Ascending aorta (tissue), 2 donors: ENCODE results near the gene CIDEC. TPM values are rescaled to one million over a fixed set of nuclear protein-coding genes. Genes with fewer than 3 reads are reported as not detected.
"Not testable (repeated sequence)": the region's sequence is repeated elsewhere in the genome, so short reads cannot be mapped to it uniquely, and the experiment has no call there.

Source experiments
- DNase-seq, 2 donors: peaks; one replicate each; pipeline ENCODE4 v3.0.0-alpha.2; 2019; ENCODE audit warnings: low spot score in 2 of 2
- H3K27ac ChIP-seq, 2 donors: fragments of 200-600 bp; sonication (generic); one replicate each; pipeline ENCODE4 v1.5.1; 2016 to 2017; ENCODE audit warnings: mild to moderate bottlenecking in 1 of 2
- H3K27me3 ChIP-seq: fragments of 200-600 bp; sonication (generic); one replicate; pipeline ENCODE4 v1.5.1; 2017
- H3K36me3 ChIP-seq, 2 donors: fragments of 200-600 bp; sonication (generic); one replicate each; pipeline ENCODE4 v1.5.1; 2016
- H3K4me1 ChIP-seq, 2 donors: fragments of 200-600 bp; sonication (generic); one replicate each; pipeline ENCODE4 v1.5.1; 2016 to 2017; ENCODE audit warnings: mild to moderate bottlenecking in 1 of 2
- H3K4me3 ChIP-seq, 2 donors: fragments of 200-600 bp; sonication (generic); one replicate each; pipeline ENCODE4 v1.5.1; 2016 to 2017; ENCODE audit warnings: mild to moderate bottlenecking in 1 of 2
- H3K9me3 ChIP-seq, 2 donors: fragments of 200-600 bp; sonication (generic); one replicate each; pipeline ENCODE4 v1.5.1; 2016
- intact Hi-C: fragments of 100-400 bp; cut with DNase I; formaldehyde crosslinking; loops from one replicate; pipeline ENCODE4 v1.15.1; 2023
- total RNA-seq: library from RNA; depleted of rRNA; stranded (reverse); fragments of >200 nt; gene quantifications from one replicate; pipeline ENCODE4 v1.1.0, GENCODE V29; 2016
- TF ChIP-seq, protein P1 (sequence below), 3 experiments: fragments of 200-600 bp in 2 of 3; fragments of 450-650 bp in 1 of 3; sonication (generic) in 2 of 3; IDR thresholded peaks; one replicate each; pipeline ENCODE4 v1.5.1; 2016 to 2019; ENCODE audit warnings: antibody characterized with exemption in 3 of 3, mild to moderate bottlenecking in 1 of 3, moderate library complexity in 1 of 3

CIDEC gene
- total RNA-seq, 1 donor from 2014 or later: 29.9 TPM

DNA sequence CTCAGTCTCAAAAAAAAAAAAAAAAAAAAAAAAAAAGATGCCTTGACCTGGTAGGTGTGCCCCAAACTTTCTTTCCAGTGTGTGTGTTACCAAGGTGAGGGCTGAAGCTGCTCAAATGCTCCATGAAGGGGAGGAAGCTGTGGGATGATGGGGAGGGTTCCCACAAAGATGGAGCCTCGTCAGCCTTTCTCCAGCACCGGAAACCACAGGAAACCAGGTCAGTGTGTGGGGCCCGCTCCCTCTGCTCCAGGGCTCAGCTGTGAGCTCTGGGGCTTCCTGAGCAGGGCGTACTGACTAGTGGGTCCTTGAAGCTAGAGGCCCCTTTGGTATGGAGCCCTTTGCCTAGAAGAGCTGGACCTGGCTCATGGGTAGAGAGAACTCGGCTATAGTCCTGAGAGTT is 21.9 kb upstream of the CIDEC start:
- no peak for DNase-seq
- Histone ChIP-seq H3K9me3 (no peaks in the 10 kb centered on the region), H3K27me3 (no peaks in the 10 kb centered on the region), H3K36me3 (no peaks in the 10 kb centered on the region), H3K4me1 (peaks cover 0 to 6% of the 10 kb centered on the region in 2 donors), H3K27ac (peak overlapping the region; percentile 82 to 84), H3K4me3 (no peak overlapping the region)
- intact Hi-C loops: no loop called here
- TF ChIP-seq, protein P1, sequence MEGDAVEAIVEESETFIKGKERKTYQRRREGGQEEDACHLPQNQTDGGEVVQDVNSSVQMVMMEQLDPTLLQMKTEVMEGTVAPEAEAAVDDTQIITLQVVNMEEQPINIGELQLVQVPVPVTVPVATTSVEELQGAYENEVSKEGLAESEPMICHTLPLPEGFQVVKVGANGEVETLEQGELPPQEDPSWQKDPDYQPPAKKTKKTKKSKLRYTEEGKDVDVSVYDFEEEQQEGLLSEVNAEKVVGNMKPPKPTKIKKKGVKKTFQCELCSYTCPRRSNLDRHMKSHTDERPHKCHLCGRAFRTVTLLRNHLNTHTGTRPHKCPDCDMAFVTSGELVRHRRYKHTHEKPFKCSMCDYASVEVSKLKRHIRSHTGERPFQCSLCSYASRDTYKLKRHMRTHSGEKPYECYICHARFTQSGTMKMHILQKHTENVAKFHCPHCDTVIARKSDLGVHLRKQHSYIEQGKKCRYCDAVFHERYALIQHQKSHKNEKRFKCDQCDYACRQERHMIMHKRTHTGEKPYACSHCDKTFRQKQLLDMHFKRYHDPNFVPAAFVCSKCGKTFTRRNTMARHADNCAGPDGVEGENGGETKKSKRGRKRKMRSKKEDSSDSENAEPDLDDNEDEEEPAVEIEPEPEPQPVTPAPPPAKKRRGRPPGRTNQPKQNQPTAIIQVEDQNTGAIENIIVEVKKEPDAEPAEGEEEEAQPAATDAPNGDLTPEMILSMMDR (IDR thresholded peaks at IDR 0.05): no peak

DNA sequence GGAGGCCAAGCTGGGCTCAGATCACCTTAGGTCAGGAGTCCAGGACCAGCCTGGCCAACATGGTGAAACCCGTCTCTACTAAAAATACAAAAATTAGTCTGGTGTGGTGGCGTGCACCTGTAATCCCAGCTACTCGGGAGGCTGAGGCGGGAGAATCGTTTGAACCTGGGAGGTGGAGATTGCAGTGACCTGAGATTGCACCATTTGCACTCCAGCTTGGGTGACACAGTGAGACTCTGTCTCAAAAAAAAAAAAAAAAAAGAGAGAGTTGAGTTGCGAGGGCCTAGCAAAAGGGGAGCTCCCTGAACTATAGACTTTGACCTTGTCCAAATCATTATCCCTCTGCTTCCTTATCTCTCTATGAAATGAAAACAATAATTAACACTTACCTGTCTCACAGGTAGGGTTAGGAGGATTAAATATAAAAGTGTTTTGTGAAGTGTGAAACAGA is 20.9 kb upstream of the CIDEC start:
- H3K27me3 ChIP-seq, DNase-seq, intact Hi-C loops, H3K27ac ChIP-seq, H3K4me1 ChIP-seq, H3K4me3 ChIP-seq, H3K36me3 ChIP-seq, H3K9me3 ChIP-seq: not testable (repeated sequence)

DNA sequence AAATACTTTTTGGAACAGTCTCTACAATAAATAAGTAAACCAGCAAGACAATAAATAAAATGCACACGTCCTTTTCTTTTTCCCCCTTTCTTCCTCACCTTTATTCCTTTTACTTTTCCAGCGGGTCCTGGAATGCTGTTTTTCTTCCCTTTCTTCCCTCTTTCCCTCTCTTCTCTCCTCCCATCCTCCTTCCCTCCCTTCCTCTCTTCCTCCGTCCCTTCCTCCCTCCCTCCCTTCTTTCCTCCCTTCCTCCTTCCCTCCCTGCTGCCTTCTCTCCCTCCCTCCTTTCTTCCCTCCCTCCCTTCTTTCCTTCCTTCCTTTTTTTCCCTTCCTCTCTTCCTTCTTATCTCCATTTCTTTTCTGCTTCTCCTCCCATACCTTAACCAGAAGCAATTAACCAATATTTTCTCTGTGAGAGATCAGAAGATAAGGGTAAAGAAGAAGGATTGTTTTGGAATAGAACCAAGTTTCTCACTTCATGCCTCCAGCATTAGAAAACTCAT is 19.3 kb upstream of the CIDEC start:
- DNase-seq: no peak
- Histone ChIP-seq H3K36me3 (no peaks in the 10 kb centered on the region), H3K27me3 (no peaks in the 10 kb centered on the region), H3K4me1 (peaks cover 0 to 6% of the 10 kb centered on the region in 2 donors), H3K4me3 (no peak overlapping the region), H3K9me3 (no peaks in the 10 kb centered on the region), H3K27ac (no peak overlapping the region)
- TF ChIP-seq, protein P1 (IDR thresholded peaks at IDR 0.05): no peak
- intact Hi-C loops: no loop called here

DNA sequence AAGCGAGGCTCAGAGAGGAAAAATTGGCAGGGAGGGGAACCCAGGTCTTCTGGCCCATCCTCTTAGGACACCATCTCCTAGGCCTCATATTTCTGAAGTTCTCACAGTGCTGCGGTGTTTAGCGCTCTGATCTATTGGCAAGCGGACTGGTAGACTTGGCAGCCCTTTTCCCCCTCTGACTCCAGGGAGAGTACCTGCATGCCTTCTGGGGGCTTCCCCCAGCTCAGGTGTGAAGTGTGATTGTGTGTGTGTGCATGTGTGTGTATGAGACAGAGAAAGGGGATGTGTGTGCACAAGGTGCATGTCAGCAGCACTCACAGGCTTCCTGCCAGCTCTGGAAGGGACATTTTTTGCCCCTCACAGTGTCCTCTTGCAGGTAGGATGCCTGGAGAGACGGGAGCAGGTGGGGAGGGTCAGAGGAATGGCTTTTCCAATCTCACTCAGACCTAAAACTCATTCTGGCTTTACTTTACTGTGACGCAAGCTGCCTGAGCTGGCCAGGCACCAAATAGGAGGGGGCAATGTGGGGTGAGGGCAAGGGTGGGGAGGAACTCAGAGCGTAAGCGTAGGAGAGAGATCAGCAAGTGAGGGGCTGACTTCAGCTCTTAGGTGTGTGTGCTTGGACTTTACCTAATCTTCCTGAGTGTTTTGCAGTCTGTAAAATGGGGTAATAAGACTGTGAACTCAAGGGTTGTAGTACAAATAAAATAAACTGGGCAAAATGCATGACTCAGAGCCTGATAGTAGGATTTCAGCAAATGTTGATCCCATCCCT is 18.6 kb upstream of the CIDEC start:
- peaks cover 0 to 2% of the 10 kb centered on the region in 2 donors for H3K36me3 ChIP-seq
- TF ChIP-seq, protein P1 (IDR thresholded peaks at IDR 0.05): no peak
- DNase-seq: no peak
- H3K4me1 ChIP-seq: peaks cover 0 to 6% of the 10 kb centered on the region in 2 donors
- H3K9me3 ChIP-seq: no peaks in the 10 kb centered on the region
- no peaks in the 10 kb centered on the region for H3K27me3 ChIP-seq
- intact Hi-C loops: no loop called here
- no peak overlapping the region for H3K4me3 ChIP-seq
- H3K27ac ChIP-seq: peak overlapping the region in 1 of 2 donors; percentile 13

DNA sequence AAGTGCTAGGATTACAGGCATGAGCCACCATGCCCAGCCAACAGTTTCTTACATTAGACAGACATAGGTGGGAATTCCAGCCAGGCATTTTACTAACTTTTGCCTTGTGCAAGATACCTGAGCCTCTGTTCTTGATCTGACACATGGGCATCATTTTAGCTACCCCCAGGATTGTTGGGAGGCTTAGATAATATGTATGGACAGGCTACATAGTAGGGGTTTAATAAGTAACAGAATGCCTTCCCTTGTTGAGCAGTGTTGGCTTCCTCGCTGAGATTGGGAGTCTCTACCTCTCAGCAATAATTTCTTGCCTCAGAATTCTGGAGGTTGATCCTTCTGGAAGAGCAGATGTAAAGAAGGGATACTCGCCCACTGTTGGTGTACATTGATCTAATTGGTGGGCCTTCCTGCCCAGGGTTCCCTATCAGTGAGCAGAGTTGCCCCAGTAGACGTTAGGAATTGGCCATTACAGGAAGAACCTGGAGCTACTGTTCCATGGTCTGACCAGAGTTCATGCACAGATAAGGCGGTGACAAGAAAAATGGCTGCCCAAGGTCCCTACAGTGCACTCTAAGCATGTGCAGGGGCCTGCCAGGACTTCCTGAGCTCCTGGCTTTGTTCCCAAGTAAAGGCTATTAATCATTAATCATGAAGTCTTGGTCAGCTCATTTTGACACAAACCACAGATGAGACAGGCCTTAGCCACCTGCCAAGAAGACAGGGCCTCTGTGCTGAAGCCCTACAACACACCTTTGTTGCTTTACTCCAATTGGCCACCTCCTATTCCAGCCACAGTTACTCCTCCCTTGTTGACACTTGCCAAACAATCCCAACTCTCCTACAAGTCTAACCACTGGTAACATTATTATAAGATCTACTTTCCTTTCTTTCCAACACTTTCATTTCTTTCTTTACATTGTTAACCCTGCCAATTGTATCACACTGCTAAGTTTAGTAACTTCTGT is 17.6 kb upstream of the CIDEC start:
- peaks cover 0 to 6% of the 10 kb centered on the region in 2 donors for H3K4me1 ChIP-seq
- peak overlapping the region in 1 of 2 donors; percentile 13 for H3K27ac ChIP-seq
- no peak overlapping the region for H3K4me3 ChIP-seq
- TF ChIP-seq, protein P1 (IDR thresholded peaks at IDR 0.05): no peak
- H3K36me3 ChIP-seq: peaks cover 0 to 11% of the 10 kb centered on the region in 2 donors
- intact Hi-C loops: no loop called here
- H3K27me3 ChIP-seq: no peaks in the 10 kb centered on the region
- no peak for DNase-seq
- no peaks in the 10 kb centered on the region for H3K9me3 ChIP-seq

DNA sequence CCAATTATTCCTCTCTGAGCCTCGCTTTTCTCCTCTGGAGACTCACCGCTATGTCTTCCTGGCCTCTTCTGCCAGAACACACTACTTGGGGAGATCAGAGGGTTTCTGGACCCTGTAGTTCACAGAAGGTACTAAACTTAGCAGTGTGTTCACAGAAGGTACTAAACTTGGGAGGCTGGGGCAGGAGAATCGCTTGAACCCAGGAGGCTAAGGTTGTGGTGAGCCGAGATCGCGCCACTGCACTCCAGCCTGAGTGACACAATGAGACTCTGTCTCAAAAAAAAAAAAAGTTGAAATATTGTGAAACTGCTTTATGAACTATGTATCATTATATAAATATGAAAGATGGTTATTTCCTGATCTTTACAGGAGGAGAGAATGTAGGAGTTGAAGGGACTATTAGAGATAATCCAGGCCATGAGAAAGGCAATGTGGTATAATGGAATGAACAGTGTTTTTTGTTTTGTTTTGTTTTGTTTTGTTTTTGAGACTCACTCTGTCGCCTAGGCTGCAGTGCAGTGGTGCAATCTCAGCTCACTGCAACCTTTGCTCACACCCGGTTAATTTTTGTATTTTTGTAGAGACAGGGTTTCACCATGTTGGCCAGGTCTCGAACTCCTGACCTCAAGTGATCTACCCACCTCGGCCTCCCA is 16.8 kb upstream of the CIDEC start:
- H3K27me3 ChIP-seq, H3K27ac ChIP-seq, H3K4me1 ChIP-seq, intact Hi-C loops, H3K4me3 ChIP-seq, H3K9me3 ChIP-seq, DNase-seq: not testable (repeated sequence)
- peaks cover 0 to 12% of the 10 kb centered on the region in 2 donors for H3K36me3 ChIP-seq

DNA sequence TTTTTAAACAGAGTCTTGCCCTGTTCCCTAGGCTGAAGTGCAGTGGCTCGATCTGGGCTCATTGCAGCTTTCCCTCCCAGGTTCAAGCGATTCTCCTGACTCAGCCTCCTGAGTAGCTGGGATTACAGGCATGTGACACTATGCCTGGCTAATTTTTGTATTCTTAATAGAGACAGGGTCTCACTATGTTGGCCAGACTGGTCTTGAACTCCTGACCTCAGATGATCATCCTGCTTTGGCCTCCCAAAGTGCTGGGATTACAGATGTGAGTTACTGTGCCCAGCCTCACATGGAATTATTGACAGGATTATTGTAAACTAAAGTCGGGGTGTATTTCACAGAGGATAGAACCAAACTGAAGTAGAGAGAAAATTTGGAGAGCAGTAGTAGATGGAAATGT is 15.7 kb upstream of the CIDEC start:
- H3K4me1 ChIP-seq, H3K9me3 ChIP-seq, H3K27ac ChIP-seq, H3K27me3 ChIP-seq, DNase-seq, intact Hi-C loops, H3K4me3 ChIP-seq: not testable (repeated sequence)
- peaks cover 0 to 12% of the 10 kb centered on the region in 2 donors for H3K36me3 ChIP-seq
